Inferior parietal cortex (tissue), 1 donor: ENCODE measurements around the gene SLC1A2.

ENCODE experiments used
- DNase-seq: peaks from one replicate; pipeline ENCODE4 v3.0.0-alpha.2; 2016; ENCODE audit errors: extremely low spot score

Gene SLC1A2

DNA sequence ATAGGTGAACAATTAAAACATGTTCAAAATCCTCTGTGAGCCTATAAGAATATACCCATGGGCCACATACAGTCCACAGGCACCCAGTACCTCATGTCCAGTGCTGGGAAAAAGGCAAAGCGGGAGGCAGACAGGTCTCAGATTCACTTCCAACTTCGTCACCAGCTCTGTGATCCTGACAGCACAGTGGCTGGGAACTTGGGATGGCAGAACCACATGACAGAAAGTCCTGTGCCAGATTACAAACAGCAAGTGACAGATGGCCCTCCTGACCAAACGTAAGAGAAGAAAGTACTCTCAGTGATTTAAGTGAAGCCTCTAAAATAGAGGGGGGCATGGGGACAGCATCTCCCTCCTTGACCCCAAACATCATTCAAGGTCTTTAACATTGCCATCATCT is 5.8 kb downstream of the SLC1A2 start:
- no peak for DNase-seq

DNA sequence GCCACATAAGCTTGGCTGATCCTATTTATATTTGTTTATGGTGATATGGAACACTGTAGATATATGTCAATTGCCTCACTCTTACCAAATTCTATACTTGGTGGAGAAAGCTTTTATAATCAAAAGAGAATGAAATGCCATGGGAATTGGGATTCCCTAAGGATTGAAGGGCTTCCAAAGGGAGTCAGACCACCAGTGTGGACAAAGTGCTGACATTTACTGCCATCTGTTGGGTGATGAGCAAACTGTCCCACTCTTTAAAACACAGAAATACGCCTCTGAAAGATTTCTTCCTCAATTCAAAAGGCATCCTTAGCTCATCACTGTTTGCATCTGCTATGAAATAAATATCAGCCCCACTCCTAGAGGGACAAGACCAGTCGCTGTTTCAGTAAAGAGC is 7.1 kb downstream of the SLC1A2 start:
- DNase-seq, result no peak

DNA sequence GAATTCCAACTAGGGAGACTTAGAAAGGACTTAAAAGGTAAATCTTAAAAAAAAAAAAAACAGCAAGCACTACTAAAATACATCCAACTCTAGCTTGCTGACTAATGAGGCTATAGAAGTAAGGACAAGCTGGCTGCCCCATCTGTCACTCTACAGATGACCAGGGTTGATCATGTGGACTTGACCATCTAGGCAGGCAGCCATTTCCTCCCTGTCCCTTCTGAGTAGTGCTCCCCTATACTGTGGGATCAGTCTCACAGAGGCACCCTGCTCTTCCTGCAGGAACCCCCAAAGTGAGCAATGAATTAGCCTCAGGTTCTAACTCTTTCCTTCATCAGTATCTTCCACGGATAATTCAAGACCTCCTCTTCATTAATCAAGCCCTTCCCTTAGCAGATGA is 12.3 kb downstream of the SLC1A2 start:
- no peak for DNase-seq

DNA sequence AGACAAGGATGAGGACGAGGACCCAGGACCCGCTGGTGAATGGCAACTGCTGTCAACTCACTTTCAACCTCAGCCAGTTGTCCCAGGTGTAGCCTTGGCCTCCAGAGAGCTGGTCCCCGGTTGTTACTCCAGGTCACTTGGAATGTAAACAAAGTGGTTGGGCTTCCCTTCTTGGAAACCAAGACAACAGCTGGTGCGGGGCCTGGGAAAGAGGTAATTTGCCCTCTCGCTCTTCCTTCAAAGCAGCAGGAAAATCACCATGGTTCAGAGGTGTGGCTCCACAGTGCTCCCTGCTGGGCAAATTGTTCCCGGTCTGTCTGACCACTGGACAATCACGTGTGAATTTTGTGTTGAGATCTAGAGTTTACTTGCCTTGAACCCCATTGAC is 15.0 kb downstream of the SLC1A2 start:
- no peak for DNase-seq

DNA sequence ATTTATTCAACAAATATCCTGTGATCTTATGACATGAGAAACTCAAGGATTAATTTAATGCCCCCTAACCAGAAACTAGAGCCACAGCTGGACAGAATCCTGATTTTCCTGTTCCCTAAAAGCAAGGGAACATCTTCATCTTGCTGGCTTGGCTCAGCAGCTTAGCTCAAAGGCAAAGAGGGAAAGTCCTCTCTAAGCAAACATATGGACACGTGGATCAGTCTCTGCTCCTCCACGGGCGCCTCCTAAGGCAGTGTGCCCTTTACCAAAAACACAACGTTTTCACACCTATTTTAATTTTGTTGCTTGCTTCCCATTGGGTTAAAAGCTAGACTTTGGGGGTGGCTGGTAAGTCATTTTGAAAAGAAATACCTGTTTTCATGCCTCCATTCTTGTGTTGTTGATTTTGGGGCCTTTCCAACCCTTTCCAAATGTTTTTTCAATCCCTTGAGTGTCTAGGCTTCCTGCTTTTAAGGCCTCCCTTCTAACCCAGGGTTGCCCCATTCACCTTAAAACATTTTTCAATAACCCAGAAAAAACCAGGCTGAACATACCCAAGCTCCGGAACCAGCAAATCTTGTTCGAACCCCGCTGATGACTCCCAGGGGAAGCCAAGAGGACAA is 15.5 kb downstream of the SLC1A2 start:
- DNase-seq, result no peak

DNA sequence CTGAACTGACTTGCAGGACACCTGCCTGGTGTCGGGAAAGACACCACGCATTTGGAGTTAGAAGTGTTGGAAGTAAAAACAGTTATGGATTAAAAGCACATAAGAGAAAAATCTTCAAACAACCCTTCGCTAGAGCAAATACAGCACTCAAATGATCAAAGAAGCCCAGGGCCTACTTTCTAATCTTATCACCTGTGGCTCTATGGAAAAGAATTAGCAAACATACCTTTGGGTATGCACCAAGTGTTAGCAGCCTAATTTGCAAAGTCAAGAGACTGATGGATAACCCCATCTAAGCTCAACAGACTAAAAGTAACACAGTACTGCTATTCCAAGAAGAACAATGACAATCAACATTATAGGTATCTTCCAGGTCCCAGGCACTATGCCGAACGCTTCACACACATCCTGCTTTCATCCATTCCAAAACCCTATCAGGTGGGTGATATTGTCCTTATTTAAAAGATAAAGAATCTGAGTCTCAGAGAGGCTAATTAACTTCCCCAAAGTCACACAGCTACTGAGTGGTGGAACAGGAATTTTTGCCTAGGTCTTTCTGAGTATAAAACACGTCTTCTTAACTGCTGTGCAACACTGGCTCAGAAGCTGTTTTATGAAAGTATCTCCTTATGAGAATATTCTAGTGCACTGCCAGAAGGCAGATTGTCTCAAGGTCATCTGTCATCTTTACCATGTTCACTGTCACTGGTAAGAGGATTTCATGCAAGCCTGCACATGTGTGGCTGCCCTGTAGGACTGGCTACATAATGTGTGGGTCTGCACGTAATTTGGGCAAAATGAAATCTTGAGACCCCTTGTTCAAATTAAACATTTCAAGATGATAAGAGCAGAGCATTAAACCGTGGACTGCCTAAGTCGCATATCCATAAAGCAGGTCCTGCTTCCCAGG is 16.4 kb downstream of the SLC1A2 start:
- DNase-seq, result no peak

DNA sequence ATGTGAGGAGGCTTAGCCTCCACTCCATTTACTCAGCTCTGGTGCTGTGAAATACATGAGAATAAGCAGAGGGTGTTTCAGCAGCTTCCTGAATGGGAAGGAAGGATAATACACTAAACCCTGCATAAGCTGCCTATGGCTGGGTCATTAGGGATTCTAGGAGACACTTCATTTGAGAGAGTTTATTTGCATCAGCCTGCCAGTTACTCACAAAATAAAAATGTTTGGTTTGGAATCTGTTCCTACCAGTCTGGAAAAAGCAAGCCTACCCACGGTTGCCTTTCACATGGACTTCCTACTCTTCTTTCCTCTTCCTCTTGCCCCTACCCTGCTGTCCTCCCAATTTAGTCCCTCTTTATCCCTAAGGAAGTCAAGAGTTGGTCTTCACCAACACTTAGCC is 20.5 kb downstream of the SLC1A2 start:
- DNase-seq, result no peak

DNA sequence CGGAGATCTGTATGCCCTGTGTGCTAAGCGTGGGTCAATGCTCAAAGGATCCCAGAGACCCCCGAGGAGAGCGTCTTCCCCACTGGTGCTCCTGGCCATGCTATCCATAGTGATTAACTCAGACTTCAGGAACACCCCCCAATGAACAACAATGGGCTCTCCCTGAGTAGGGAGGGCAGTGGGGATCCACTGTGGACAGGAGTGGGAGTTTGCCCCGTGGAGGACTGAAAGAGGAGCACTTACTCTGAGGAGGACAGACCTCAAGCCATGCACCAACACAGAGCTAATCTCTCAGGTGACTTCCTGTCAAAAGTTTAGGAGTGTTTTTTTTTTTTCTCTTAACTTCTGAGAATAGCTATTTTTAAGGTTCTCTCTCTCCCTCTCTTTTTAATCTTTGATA is 24.4 kb downstream of the SLC1A2 start:
- DNase-seq, result no peak

DNA sequence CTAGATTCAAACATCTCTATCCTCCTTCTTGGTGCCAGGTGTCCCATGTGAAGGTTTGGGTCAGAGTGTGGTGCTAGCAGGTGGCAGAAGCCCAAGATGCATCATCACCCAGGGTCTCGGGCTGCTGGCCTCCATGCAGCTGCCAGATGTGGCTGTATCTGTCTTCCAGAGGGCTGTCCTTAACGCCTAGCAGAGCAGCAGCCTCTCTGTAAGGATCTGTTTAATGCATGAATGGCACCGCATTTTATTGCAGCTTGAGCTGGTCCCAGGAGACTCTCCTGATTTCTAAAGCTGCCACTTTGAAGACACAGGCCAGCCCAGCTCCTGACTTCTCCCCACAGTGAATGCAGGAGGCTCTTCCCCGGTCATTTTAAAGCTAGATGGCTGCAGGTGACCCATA is 26.3 kb downstream of the SLC1A2 start:
- no peak for DNase-seq

DNA sequence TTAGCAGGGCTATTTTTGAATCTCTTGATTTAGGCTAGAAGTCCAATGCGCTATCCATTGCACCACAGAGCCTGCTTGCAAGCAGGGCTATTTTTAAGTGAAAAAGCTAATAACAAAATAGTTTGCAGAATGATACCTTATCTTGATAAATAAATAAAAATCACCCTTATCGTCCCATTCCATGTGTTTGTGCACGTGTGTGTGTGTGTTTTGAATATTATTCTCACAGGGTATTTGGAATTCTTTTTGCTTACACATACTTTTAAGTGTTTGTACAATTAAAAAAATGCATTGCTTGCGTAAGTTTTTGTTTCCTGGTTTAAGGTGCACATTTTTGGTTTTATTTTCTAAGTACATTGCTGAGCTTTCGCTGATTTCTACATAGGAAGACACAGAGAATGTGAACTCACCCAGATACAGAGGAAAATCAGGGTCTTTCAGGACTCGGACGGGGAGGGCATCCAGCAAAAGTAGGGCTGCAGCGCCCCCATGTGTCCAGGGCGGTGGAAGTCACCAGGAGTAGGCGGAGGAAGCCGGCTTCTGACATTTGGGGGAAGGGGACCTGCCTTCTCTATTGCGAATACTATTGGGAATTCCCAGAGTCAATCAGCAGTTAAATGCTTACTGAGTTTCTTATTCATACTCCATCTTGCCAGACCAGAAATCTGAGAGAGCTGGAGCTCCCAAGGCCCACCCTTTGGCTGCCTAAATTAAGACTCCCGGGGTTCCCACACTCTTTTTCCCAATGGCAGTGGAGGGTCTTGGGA is 27.3 kb downstream of the SLC1A2 start:
- peak; percentile 83 for DNase-seq

DNA sequence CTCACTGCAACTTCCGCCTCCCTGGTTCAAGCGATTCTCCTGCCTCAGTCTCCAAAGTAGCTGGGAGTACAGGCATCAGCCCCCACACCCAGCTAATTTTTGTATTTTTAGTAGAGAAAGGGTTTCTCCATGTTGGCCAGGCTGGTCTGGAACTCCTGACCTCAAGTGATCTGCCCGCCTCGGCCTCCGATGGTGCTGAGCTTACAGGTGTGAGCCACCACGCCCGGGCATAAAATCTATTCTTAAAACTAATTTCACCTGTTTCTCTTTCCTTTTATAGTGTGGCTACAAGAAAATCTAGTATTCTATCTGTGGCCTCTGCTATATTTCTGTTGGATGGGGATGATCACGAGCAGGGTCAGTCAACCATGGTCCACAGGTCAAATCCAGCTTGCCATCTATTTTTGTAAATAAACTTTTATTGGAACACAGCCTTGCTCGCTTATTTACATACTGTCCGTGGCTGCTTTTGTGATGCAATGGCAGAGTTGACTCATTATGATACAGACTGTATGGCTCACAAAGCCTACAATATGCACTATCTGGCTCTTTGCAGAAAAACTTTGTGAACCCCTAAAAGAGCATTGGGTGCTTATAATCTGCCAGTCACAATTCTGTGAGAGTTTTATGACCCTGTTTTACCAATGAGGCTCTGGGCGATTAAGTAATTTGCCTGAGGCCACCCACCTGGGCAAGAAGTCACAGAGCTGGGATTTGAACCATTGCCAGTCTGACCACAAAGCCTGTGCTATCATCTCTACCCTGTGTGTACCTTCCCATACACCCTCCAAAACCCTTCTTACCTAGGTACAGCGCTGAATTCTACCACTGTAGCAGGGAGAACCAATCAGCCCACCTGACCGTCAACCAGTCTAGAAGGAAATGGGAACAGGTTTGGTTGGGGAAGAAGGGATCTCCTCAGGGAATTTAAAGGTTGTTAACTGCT is 28.3 kb downstream of the SLC1A2 start:
- no peak for DNase-seq

DNA sequence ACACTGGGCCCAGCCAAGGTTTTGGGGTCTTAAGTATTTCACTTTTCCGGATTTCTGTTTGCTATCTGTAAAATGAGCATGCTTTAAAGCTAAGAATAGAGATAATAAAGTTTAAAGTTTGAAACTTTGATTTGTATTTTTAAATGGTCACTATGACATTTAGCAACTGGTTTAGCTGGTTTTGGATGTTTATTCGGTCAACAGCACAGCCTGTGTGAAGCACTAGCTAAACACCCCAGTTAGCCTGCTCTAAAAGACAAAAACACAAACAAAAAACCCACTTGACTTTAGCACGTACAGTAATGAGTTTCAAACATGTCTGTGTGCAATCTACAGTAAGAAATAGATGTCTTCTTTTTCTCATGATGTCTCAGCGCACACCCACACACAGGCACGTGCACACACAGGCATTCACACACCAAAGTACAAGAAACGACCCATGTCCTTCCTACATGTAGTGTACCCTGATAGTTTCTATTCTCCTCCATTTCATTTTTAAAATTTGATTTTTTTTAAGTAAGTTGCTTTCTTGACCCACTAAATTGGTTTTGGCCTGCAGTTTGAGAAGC is 29.4 kb downstream of the SLC1A2 start:
- DNase-seq, result no peak

DNA sequence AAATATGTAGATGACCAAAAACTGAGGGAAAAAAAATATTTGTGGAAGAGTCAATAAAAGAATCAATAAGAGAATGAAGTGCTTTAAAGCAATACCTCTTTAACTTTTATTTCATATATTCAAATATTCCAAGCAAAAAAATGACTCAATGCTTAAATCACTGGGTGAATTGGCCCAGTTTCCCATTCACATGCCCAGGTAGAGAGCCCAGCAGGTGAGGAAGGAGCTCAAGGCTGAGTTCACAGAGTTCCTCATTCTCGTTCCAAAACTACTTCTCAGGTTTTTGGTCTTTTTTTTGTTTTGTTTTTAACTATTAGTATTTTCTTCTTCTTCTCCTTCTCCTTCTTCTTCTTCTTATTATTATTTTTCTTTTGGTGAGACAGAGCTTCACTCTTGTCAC is 30.2 kb downstream of the SLC1A2 start:
- no peak for DNase-seq

DNA sequence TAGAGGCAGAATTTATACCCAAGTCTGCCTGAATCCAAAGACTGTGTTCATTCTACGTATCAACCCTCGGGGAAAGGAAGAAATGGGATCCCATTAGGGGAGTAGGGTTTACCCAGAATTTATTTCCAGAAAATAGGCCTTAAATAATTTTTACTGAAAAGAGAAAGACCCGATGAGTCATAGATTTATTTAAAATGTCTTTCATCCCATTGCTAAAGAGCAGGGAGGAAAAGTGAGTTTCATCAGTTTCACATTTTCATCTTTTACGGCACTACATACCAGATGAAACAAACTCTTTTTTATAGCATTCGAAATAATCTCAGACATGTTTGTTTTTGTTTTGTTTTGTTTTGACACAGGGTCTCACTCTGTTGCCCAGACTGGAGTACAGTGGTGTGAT is 31.3 kb downstream of the SLC1A2 start:
- DNase-seq, result no peak

DNA sequence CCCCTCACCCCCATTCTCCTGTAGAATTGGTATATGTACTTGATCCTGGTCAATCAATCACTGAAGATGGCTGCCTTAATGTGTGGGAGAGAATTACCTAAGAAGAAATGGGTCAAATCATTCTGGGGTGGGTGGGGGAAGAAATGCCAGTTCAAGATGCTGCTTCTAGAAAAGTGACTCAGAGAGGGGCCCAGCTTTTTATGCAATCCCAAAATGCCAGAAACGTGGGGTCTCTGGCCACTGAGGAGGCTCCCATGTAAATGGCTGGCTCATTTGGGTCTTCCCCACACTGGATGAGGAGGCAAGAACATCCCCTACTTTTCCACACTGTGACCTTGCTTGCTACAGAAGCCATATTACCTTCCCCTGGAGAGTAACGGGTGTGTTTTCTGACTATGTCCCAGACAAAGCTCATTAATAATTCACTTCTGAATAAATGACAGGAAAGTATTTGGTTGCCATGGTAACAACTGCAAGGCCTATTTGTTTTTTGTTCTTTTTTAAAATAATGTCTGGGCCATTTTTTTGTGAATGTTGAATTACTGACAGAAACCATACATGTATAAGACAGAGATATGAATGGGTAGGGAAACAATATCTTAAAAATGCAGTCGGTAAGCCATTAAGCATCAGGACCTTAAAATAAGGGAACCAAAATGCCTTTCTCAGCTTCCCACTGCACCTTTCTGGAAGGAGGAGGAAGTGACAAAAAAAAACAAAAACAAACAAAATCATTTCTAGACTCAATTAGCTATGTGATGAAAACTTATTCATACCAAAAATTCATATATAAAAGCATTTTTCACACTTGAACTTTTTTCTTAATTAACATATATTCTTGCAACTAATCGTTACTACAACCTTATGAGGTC is 32.0 kb downstream of the SLC1A2 start:
- DNase-seq, result no peak

DNA sequence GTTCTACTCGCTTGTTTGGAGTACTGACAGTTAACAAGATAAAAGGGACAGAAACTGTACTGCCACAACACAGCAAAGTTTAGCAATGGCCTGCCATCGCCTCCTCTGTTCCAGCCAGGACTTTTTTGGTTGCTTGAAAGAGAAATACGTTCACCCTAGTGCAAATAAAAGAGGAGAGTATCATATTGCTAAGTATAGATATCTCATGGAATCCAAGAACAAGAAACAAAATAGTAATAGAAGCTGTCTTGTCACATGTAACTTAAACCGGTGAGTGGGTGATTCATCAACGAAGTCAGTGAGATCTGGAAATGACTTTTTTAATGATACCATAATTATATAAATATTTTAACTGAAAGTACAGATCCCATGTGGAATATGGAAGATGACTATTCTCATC is 35.4 kb downstream of the SLC1A2 start:
- DNase-seq, result no peak

DNA sequence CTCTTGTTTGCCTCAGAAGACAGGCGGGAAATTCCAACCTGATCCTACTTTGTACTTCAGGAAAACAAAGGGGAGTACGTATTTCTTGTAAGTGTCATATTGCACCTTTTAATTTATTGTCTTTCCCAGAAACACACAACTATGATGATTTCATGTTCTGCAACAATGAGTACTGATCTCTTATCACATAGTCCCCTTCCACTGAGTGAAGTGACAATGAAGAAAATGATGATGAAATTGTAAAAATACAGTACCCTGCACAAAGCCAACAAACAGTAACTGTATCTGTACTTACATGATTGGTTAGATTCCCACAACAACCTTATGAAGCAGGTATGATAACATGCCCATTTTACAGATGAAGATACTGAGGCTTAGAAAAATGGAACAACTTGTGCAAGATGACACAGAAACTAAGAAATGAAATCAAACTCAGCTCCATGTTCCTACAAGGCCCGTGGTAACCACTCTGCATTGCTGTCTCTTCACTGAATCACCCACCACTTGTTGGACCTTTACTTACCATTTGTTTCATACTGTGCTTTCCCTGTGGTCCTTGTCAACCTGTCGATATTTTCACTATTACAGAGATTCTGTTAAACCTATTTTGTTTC is 37.5 kb downstream of the SLC1A2 start:
- DNase-seq, result no peak

DNA sequence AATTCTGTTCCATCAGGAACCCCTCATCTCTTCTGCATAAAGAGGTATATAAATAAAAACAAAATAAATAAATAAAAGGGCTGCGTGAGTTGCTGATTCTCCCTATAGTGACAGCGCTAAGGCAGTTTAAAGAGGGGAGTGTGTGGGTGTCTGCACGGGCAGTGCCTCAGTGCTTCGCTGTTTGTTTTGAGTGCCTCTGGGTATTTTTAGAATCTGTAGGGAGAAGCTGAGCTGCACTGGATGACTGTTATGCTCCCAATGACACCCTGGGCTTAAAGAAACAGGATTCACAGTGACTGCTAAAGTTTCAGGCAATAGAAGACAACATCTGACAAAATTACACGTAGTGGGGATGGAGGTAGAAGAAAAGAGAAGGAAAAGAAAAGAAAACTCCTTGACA is 38.8 kb downstream of the SLC1A2 start:
- DNase-seq, result no peak

DNA sequence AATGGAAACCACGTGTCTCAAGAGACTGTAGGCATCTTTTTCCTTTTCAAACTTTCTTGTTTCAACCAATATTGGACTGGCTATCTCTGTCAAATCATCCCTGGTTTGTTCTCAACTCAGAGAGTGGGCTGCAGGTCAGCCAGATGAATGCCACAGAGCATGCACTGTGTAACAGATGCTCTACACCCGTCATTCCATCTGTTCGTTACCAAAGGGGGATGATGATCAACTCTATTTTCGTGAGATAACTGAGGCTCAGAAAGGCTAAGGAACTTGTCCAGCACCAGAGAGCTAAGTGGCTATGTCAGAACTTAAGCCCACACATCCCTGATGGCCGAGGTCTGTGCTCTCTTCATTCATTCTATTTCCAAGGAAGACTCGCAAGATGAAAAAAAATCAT is 42.1 kb downstream of the SLC1A2 start:
- no peak for DNase-seq

DNA sequence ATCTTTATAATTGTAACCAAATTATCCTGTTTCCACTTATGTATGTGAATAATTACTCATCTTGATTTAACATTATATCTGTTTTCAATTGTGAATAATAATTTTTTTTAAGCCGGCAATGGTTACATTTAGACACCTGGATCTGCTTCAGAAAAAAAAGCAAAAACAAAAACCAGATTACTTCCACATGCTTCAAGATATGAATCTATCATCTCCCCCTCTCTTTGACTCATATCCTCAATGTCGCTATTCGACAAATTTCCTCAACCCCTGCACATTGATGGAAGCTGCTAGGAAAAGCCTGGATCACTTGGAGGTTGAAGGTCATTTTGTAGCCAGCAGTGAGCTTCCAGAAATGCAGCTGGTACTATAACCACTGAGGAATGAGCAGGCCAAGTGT is 42.7 kb downstream of the SLC1A2 start:
- no peak for DNase-seq
